Lower leg skin (tissue), 4 donors: ENCODE measurements around the gene CAMK2B. TPM values are rescaled to one million over a fixed set of nuclear protein-coding genes. Genes with fewer than 3 reads are reported as not detected.

Source experiments
- DNase-seq, 2 donors: peaks; one replicate each; pipeline ENCODE4 v3.0.0-alpha.2; 2019; ENCODE audit warnings: low spot score in 2 of 2
- H3K4me3 ChIP-seq: fragments of 200-600 bp; sonication (generic); 2 replicates; pipeline ENCODE4 v1.5.1; 2017; ENCODE audit warnings: mild to moderate bottlenecking, low read depth; ENCODE audit not compliant: poor library complexity, severe bottlenecking
- POLR2A ChIP-seq, 2 donors: fragments of 450-650 bp; IDR thresholded peaks; one replicate each; pipeline ENCODE4 v1.6.1; 2016 to 2017; ENCODE audit warnings: antibody characterized with exemption in 2 of 2, mild to moderate bottlenecking in 1 of 2, moderate library complexity in 1 of 2
- WGBS, 2 donors: methylation state at CpG; one replicate each; pipeline ENCODE4 v1.1.5; 2018; 5-methylcytosine and 5-hydroxymethylcytosine counted together
- intact Hi-C: fragments of 100-400 bp; cut with DNase I; formaldehyde crosslinking; loops from one replicate; pipeline ENCODE4 v1.15.0; 2023; ENCODE audit warnings: low total_unique reads
- total RNA-seq, 4 donors: library from RNA; depleted of rRNA; stranded (reverse); fragments of >200 nt; gene quantifications; one replicate each; pipeline ENCODE4 v1.1.0, GENCODE V29; 2016
- TF ChIP-seq, protein P1 (sequence below), 3 donors: fragments of 450-650 bp; IDR thresholded peaks; one replicate each; pipeline ENCODE4 v1.5.1; 2016; ENCODE audit warnings: antibody characterized with exemption in 3 of 3, mild to moderate bottlenecking in 3 of 3, moderate library complexity in 2 of 3

CAMK2B gene
- total RNA-seq, 4 donors from 2014 or later = 0.04 to 2.6 (median 1.1) TPM

DNA sequence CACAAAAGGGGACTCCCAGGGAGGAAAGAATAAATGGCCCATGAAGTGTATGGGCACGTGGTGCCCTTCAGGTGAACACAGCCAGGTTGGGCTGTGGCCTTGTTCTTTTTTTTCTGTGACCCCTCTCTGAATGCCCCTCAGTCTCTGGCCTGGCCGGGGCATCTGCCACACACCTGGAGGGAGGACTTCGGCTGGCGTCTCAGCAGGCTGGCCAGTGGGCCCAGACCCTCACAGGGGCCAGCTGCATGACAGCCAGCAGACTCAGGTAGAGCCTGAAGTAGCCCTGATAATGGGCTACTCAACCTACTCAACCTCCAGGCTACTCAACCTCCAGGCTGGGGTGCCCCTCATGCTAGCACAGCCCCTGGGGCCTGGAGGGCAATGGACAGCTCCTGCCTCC, 9.8 kb upstream of the CAMK2B start:
- 78 to 97% methylated on average over 2 to 4 of the region's 4 CpGs for WGBS, 2 donors
- H3K4me3 ChIP-seq = no peak overlapping the region
- intact Hi-C loops = no loop called here
- TF ChIP-seq, protein P1, sequence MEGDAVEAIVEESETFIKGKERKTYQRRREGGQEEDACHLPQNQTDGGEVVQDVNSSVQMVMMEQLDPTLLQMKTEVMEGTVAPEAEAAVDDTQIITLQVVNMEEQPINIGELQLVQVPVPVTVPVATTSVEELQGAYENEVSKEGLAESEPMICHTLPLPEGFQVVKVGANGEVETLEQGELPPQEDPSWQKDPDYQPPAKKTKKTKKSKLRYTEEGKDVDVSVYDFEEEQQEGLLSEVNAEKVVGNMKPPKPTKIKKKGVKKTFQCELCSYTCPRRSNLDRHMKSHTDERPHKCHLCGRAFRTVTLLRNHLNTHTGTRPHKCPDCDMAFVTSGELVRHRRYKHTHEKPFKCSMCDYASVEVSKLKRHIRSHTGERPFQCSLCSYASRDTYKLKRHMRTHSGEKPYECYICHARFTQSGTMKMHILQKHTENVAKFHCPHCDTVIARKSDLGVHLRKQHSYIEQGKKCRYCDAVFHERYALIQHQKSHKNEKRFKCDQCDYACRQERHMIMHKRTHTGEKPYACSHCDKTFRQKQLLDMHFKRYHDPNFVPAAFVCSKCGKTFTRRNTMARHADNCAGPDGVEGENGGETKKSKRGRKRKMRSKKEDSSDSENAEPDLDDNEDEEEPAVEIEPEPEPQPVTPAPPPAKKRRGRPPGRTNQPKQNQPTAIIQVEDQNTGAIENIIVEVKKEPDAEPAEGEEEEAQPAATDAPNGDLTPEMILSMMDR (IDR thresholded peaks at IDR 0.05) = no peak
- no peak for TF ChIP-seq POLR2A (IDR thresholded peaks at IDR 0.05)
- no peak for DNase-seq

DNA sequence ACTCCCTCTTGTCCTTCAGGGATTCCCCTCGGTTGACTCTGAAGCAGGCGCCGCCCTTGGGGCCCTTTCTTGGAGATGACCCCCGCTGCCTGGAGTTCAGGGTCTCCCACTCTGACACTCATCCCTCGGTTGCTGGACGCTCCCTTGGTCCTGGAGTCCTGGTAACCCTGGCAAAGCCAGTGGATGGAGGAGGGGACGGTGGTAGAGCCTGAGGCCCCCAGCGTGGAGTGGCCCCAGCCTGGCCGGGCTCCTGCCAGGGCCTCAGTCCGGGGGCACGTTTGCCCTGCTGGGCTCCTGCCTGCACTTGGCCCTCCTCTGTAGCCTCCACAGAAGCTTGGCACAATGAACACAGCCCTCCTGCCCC, 9.3 kb upstream of the CAMK2B start:
- TF ChIP-seq POLR2A (IDR thresholded peaks at IDR 0.05) = no peak
- TF ChIP-seq, protein P1 (IDR thresholded peaks at IDR 0.05) = no peak
- WGBS, 2 donors = 88 to 92% methylated on average over 7 to 11 of the region's 11 CpGs
- H3K4me3 ChIP-seq = no peak overlapping the region
- intact Hi-C loops = no loop called here
- no peak for DNase-seq

DNA sequence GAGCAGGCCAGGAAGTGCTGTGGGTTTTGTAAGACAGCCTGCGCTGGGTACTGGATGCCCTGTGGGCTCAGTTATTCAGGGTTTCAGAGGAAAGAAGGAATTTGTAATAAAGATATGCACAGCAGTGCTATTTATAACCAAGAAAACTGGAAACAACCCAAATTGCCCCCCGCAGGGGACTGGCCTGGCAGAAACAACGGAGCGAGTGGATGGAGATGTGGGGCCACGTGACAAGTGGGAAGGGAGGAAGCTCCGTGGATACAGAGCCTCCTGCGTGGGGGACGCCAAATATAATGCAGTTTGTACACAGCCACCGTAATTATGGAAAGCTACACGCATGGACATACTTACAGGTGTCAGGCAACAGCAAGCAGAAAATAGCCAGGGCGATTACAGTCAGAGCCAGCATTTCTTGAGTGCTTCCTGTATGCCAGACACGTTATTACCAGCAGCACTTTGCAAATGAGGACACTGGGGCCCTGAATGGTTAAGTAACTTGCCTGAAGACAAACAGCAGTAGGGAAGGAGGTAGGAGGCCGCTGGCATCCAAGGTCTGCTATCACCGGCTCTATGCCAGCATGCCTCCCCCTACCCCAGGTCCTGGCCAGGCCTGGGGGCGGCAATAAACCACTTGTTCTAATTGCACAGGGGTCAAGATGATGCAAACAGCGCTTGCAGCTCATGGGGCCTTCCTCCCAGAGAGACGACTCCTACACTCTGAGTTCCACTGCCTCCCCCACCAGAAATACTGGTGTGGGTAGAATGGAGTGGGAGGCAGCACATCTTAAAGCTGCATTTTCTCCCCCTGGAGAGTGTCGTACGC, 8.7 kb upstream of the CAMK2B start:
- intact Hi-C loops = no loop called here
- TF ChIP-seq POLR2A (IDR thresholded peaks at IDR 0.05) = no peak
- TF ChIP-seq, protein P1 (IDR thresholded peaks at IDR 0.05) = no peak
- no peak overlapping the region for H3K4me3 ChIP-seq
- no peak for DNase-seq
- 62 to 70% methylated on average over 19 of the region's 19 CpGs for WGBS, 2 donors

DNA sequence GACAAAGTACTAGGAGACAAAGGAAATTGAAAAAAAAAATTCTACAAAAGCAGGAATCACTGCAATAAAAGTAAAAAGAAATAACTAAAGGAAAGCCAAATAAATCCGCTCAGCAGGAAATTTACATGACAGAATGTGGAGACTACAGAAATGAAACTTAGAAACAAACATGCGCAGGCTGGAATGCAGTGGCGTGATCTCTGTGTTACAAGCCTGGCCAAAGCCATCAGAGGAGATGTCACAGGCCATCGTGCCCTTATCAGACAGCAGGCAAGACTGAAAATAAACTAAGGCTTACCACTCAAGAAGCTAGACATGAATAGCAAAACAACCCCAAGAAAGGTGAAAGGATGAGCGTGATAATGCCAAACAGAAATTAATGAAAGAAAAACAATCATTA, 6.3 kb upstream of the CAMK2B start:
- TF ChIP-seq, protein P1 (IDR thresholded peaks at IDR 0.05) = no peak
- no peak for TF ChIP-seq POLR2A (IDR thresholded peaks at IDR 0.05)
- 77 to 84% methylated on average over 5 of the region's 5 CpGs for WGBS, 2 donors
- H3K4me3 ChIP-seq = no peak overlapping the region
- no peak for DNase-seq
- intact Hi-C loops = no loop called here

DNA sequence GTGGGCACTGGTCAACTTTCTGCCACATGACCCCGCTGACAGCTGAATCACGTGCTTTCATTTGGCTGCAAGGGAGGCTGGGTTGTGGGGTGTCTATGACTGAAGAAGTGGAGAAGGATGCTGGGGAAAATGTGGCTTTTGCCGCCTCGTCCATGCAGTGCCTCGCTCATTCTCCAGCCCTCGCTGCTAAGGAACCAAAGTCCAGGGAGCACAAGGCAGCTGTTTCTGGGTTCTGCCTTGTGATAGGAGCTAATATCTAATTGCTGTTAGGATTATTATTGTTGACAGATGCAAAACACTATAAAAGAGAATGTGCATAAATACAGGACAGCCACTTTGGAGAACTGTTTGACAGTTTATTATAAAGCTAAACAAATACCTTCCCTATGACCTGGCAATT, 4.9 kb upstream of the CAMK2B start:
- TF ChIP-seq, protein P1 (IDR thresholded peaks at IDR 0.05) = no peak
- TF ChIP-seq POLR2A (IDR thresholded peaks at IDR 0.05) = no peak
- 81 to 86% methylated on average over 6 of the region's 6 CpGs for WGBS, 2 donors
- intact Hi-C loops = no loop called here
- DNase-seq = no peak
- H3K4me3 ChIP-seq = no peak overlapping the region

DNA sequence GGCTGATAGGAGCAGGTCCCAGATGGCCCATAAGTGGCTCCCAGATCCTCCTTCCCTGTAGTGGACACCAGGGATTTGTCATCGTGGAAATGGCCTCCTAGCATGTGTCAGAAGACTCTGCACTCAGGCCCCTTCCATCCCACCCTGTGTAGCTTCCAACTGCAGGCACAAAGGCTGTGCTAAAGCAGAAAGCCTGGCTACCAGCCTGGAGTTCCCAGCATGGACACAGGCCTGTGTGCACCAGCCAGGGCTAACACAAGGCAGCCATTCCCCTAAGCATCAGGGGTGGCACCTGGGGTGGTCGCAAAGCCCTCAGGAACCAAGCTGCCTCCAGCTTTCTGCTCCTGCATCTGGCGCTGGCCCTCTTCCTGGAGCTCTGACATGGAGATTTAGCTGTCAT, 4.5 kb upstream of the CAMK2B start:
- 90 to 94% methylated on average over 3 of the region's 3 CpGs for WGBS, 2 donors
- DNase-seq = no peak
- H3K4me3 ChIP-seq = no peak overlapping the region
- intact Hi-C loops = no loop called here
- no peak for TF ChIP-seq POLR2A (IDR thresholded peaks at IDR 0.05)
- TF ChIP-seq, protein P1 (IDR thresholded peaks at IDR 0.05) = no peak
